Activated T-helper 17 cell treated with anti-CD3 and anti-CD28 coated beads, Interleukin-2, amount 50 U/mL, for 72 hours (primary cell): ENCODE results near the gene ZSCAN1. TPM values are rescaled to one million over a fixed set of nuclear protein-coding genes. Genes with fewer than 3 reads are reported as not detected.

ENCODE experiments used
- ATAC-seq: fragments of 150-1000 bp; cut with Tn5 transposase; replicated peaks from 2 replicates; pipeline ENCODE4 v1.10.0; 2021; ENCODE audit warnings: mild to moderate bottlenecking, moderate library complexity
- H3K27ac Mint-ChIP-seq: one replicate; pipeline ENCODE4 v1.8.0; 2022; ENCODE audit warnings: mixed read lengths
- H3K27me3 Mint-ChIP-seq: one replicate; pipeline ENCODE4 v1.8.0; 2022; ENCODE audit warnings: mixed read lengths
- H3K36me3 Mint-ChIP-seq: one replicate; pipeline ENCODE4 v1.8.0; 2022; ENCODE audit warnings: low read depth, mild to moderate bottlenecking, mixed read lengths
- H3K4me1 Mint-ChIP-seq: one replicate; pipeline ENCODE4 v1.8.0; 2022; ENCODE audit warnings: mixed read lengths
- H3K4me3 Mint-ChIP-seq: one replicate; pipeline ENCODE4 v1.8.0; 2022; ENCODE audit warnings: mild to moderate bottlenecking, mixed read lengths
- H3K9me3 Mint-ChIP-seq: one replicate; pipeline ENCODE4 v1.8.0; 2022; ENCODE audit warnings: mixed read lengths
- total RNA-seq, 2 donors: library from RNA; stranded (reverse); gene quantifications; one replicate each; pipeline ENCODE4 v1.2.3, GENCODE V29; 2022

The ZSCAN1 gene
- total RNA-seq, 2 donors from 2014 or later: not detected

DNA sequence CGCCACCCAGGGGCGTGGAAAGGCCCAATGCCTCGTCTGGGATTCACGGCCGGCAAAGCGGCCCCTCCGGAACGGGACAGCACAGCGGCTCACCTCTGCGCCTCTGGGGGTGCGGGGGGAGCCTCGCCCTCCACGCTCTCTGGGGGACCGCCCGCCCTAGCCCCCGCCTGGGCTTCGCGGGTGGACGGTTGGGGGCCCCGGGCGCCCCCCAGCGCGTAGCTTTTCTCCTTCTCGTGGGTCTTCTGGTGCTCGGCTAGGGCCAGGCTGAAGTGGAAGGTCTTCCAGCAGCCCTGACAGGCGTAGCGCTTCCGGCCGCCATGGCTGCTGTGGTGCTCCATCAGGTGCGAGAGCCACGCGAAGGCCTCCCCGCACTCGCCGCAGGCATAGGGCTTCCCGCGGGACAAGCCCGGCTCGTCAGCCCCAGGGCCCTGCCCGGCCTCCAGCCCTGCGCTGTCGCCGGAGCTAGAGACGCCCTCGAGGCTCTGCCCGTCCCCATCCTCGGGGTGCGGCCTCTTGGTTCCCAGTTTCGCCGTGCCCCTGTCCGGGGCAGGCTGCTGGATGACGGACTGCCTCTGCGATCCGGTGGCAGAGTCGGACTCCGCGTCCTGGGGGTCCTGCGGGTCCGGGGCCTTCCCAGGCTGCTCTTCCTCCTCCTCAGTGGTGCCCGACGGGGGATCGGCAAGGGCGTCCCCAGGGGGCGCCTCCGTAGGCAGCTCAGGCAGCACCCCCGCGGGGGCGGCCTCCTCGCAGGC lies 50.9 kb downstream of the ZSCAN1 start:
- ATAC-seq: no peak
- Mint-ChIP-seq H3K27ac (no peak overlapping the region), H3K36me3 (no peaks in the 10 kb centered on the region), H3K4me1 (no peaks in the 10 kb centered on the region), H3K27me3 (no peaks in the 10 kb centered on the region), H3K9me3 (peaks cover 16% of the 10 kb centered on the region), H3K4me3 (no peak overlapping the region)

DNA sequence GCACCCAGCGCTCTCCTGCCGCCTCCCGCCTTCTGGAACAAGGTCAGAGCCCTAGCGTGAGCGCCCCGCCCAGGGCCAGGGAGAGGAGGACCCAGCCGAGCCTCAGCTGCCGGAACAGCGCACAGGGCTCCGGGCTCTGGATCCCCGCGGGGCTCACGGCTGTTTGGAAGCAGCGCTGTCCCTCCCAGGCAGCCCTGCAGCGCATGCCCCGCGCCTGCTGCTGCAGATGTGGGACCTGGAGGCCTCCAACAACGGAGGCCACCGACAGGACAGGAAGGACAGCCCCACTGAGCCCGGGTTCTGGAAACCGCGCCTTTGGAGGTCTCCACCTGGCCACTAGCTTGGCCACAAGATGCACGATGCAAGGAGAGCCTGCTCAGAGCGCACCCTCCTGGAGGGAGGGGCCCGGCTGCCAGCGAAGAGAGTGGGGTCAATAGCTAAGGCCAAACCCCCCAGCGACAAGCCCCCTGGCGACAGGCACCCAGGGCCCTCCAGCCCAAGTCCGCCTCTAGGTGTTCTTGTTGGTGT lies 51.6 kb downstream of the ZSCAN1 start:
- H3K4me3 Mint-ChIP-seq: no peak overlapping the region
- no peak overlapping the region for H3K27ac Mint-ChIP-seq
- ATAC-seq: no peak
- peaks cover 11% of the 10 kb centered on the region for H3K9me3 Mint-ChIP-seq
- H3K4me1 Mint-ChIP-seq: no peaks in the 10 kb centered on the region
- no peaks in the 10 kb centered on the region for H3K36me3 Mint-ChIP-seq
- no peaks in the 10 kb centered on the region for H3K27me3 Mint-ChIP-seq

DNA sequence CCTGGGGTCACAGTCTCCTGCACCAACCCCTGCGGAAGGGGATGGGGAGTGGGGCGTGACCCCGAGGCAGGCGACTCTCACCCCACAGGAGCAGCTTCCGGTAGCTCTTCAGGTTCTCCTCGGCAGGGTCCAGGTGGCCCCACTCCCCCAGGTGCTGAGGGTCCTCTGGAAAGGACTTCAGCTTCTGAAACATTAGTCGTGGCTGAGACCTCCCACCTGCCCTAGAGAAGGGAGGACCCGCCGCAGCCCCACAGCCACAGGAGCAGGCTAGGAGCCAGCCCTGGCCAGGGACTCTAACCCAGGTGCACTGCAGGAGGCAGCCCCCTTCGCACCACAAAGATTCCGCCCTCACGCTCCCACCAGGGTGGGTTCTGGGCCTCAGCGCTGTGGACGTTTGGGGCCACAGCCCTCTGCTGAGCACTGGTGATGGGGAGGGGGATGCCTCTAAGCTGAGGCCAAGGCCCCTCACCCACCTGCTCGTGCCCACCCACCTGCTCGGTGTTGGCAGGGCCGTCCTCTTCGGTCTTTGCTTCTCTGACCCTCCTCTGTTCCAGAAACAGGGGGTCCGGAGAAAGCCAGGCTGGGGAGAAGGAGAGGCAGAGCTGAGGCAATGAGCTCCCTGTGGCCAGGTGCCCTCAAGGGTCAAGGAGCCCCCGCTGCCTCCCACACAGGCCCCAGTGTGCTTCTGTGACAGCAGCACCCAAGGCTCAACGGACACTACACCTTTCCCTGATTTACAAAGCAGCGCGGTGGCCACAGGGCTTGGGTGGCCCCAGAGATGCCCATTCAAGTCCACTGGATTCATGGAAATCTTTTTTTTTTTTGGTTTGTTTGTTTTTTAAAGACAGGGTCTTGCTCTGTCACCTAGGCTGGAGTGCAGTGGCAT lies 53.2 kb downstream of the ZSCAN1 start:
- Mint-ChIP-seq H3K9me3 (peaks cover 5% of the 10 kb centered on the region), H3K36me3 (no peaks in the 10 kb centered on the region), H3K27me3 (no peaks in the 10 kb centered on the region), H3K4me3 (no peak overlapping the region), H3K27ac (no peak overlapping the region), H3K4me1 (no peaks in the 10 kb centered on the region)
- no peak for ATAC-seq

DNA sequence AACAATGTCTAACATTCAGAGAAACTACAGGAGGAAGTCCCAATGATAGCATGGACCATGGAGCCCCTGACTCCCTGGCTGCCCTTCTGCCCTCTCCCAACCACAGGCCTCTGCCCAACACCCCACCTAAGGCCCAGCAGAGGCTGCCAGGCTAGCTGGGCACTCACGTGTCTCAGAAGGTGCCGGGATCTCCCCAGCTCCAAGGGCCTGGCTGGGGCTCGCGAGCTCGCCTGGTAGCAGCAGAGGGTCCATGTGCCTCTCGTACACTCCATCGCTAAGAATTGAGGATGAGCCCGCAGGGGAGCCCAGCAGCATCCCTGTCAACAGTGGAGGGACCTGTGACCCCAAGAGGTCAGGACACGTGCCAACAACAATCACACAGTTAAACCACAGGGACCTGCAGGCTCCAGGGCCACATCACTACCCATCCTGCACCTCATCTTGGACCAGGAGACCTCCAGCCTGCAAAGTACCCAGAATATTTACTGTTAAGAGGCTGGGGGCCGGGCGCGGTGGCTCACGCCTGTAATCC lies 54.8 kb downstream of the ZSCAN1 start:
- Mint-ChIP-seq H3K4me1 (no peaks in the 10 kb centered on the region), H3K4me3 (no peak overlapping the region), H3K27ac (no peak overlapping the region), H3K9me3 (peaks cover 5% of the 10 kb centered on the region), H3K27me3 (no peaks in the 10 kb centered on the region), H3K36me3 (no peaks in the 10 kb centered on the region)
- ATAC-seq: no peak

DNA sequence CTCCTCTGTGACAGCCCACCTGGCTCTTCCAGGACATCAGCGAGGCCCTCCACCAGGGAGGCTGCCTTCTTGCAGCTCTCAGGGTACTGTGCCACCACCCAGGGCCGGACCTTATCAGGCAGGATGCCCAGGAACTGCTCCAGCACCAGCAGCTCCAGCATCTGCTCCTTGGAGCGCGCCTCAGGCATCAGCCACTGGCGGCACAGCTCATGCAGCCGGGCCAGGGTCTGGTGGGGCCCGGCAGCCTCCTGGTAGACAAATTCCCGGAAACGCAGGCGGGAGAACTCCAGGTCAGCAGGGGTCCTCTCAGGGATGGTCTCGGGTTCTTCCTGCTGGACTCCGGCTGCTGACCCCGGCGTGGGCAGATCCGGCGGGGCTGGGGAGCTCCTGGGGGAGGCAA lies 56.0 kb downstream of the ZSCAN1 start:
- no peaks in the 10 kb centered on the region for H3K27me3 Mint-ChIP-seq
- no peaks in the 10 kb centered on the region for H3K36me3 Mint-ChIP-seq
- H3K4me3 Mint-ChIP-seq: no peak overlapping the region
- ATAC-seq: no peak
- H3K4me1 Mint-ChIP-seq: no peaks in the 10 kb centered on the region
- H3K9me3 Mint-ChIP-seq: no peaks in the 10 kb centered on the region
- H3K27ac Mint-ChIP-seq: no peak overlapping the region

DNA sequence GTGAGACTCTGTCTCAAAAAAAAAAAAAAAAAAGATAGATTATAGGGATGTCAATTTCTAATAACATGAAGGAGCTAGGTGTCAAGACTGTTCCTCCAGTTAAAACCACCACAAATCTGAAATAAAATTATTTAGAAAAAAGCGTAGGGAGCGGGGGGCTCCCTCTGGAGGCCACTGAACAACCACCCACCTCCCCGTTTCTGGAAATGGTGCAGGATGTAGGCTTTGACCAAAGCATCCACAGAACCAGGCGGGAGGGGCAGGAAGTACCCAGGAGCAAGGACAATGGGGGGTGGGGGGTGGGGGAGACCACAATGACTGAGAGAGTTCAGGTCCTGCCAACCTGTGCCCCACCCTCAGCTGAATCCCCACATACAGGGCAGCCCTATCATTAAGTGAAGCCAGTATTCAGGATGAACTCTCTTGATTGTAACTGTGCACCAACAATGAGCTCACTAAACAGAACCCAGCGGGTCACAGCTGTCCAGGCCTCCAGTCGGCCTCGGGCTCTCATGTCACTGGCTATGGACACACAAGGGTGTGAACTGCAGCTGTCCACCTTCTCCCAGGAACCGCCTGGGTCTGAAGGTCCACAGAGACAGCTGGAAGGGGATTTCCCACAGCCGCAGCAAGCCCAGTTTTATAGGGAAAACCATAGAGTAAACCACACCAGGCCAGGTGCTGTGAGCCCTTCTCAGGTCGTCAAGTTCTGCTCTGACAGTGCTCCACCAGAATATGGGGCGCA lies 57.6 kb downstream of the ZSCAN1 start:
- Mint-ChIP-seq H3K36me3 (no peaks in the 10 kb centered on the region), H3K4me1 (no peaks in the 10 kb centered on the region), H3K9me3 (no peaks in the 10 kb centered on the region), H3K27me3 (no peaks in the 10 kb centered on the region), H3K27ac (no peak overlapping the region), H3K4me3 (no peak overlapping the region)
- ATAC-seq: no peak

DNA sequence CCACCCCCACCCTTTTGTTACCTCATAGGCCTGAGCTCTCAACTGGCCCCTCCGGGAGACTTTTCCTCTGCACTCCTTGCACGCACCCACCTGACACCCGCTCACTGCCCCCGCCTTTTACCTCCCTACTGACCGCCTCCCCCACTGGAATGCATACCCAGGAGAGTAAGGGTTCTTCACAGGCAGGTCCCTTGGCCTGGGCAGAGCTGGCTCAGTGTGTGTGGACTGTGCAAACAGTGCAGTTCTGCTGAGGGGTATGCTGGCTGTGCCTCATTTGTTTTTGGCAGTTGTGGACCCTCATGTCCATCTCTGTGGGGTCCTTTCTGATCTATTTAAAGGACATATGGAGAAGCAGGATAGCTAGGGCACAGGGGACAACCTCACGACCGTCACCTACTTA lies 59.2 kb downstream of the ZSCAN1 start:
- Mint-ChIP-seq H3K4me1 (peaks cover under 1% of the 10 kb centered on the region), H3K9me3 (peaks cover under 1% of the 10 kb centered on the region), H3K4me3 (no peak overlapping the region), H3K36me3 (peaks cover 9% of the 10 kb centered on the region), H3K27ac (no peak overlapping the region), H3K27me3 (no peaks in the 10 kb centered on the region)
- ATAC-seq: no peak

DNA sequence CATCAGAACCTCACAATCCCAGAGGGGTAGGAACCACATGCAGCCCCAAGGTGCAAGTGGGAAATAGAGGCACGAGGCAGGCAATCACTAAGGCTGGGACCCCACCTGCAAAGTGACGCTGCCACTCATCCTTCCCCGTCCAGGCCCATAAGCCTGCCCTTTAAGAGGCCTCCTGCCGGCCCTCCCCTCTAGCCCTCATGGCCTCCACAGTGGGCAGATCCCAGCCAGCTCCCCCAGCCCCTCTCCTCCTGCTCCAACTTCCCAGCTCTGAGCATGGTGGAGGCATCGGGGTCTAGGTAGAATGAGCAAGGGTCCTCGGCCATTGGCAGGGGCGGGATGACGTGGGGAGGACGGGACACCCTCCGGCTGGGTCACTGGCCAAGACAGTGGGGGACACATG lies 61.5 kb downstream of the ZSCAN1 start:
- no peak for ATAC-seq
- Mint-ChIP-seq H3K4me1 (peaks cover 8% of the 10 kb centered on the region), H3K9me3 (peaks cover 7% of the 10 kb centered on the region), H3K27me3 (no peaks in the 10 kb centered on the region), H3K4me3 (no peak overlapping the region), H3K27ac (no peak overlapping the region), H3K36me3 (peaks cover 15% of the 10 kb centered on the region)

DNA sequence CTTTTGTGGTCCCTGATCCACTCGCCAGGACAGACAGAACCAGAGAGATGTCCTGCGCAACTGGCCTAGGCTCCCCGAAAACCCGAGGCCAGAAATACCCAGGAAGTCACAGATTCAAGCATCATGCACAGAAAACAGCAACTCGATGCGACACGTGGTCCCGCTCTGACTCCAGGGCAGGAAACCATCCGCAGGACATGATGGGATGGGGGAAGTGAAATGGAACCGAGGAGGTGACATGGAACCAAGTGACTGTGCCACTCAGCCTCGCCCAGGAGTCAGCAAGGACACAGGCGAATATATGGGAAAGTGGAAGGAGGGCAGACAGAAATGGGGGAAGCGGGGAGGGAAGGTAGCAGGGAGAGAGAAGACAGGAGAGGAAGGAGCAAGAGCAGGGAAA lies 63.1 kb downstream of the ZSCAN1 start:
- Mint-ChIP-seq H3K27ac (peak overlapping the region; percentile 100), H3K27me3 (no peaks in the 10 kb centered on the region), H3K9me3 (peaks cover 7% of the 10 kb centered on the region), H3K4me1 (peaks cover 8% of the 10 kb centered on the region), H3K36me3 (peaks cover 15% of the 10 kb centered on the region), H3K4me3 (peak overlapping the region; percentile 98)
- ATAC-seq: no peak

DNA sequence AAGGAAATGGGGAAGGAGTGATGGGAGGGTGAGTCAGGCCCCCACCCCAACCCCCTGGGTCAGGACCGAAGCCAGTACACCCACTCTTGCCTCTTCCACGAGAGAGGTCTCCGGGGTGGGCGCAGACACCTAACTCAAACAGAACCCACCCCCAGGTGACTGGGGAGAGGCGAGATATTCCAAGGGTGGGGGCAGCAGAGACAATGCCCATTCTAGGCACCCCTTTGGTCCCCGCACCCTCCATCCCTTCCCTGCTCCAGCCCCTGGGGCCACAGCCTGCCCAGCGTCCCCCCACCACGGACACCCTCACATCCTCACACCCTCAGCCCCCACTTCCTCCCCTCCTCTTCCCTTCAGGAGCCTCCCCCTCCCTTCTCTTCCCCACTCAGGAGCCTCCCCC lies 63.5 kb downstream of the ZSCAN1 start:
- peak overlapping the region; percentile 100 for H3K27ac Mint-ChIP-seq
- no peaks in the 10 kb centered on the region for H3K27me3 Mint-ChIP-seq
- H3K4me1 Mint-ChIP-seq: peaks cover 8% of the 10 kb centered on the region
- no peak for ATAC-seq
- peaks cover 15% of the 10 kb centered on the region for H3K36me3 Mint-ChIP-seq
- H3K4me3 Mint-ChIP-seq: peak overlapping the region; percentile 98
- peaks cover 7% of the 10 kb centered on the region for H3K9me3 Mint-ChIP-seq

DNA sequence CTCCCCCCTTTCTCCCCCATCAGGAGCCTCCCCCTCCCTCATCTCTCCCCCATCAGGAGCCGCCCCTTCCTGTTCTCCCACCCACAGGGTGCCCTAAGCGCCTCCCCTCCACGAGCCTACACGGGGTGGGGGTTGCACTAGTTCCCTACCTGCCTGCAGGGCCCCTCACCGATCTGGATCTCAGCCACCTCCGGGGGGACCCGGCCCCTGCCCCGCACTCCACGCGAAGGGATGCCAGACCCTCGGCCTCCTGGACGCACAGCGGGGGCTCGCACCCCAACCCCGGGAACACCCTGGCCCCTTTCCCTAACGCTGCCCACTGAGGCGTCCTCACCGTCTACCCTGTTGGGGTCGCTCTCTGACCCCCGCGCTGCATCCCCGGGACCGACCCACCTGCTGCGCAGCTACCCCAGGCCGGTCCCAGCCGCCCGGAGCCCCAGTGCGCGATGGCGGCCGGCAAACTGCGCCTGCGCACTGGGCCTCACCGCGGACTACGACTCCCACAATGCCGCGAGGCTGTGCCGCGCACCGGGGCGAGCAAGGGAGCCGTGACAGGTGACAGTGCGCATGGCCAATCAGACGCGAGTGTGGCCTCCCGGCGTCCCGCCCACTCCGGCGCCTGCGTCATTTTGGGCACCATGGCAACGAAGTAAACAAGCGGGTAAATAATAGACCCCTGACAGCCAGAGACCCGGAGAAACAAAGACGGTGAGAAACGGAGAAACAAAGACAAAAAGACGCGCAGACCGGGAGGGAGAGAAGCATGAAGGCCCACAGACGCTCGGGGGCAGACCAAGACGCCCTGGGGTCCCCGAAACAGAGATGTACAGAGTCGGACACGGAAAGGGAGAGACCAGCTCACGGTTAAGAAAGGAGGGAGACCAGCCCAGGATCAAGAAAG lies 64.2 kb downstream of the ZSCAN1 start, which contains the start of gene ZSCAN18:
TSS of gene ZSCAN18 (minus strand) at position 451 of the 901 bp plus-strand sequence. CDS start 7,964 bp downstream, outside the sequence.
- peaks cover 8% of the 10 kb centered on the region for H3K4me1 Mint-ChIP-seq
- peaks cover 7% of the 10 kb centered on the region for H3K9me3 Mint-ChIP-seq
- peak within 1 kb of the TSS; percentile 98 for H3K4me3 Mint-ChIP-seq
- peak within 1 kb of the TSS; percentile 100 for H3K27ac Mint-ChIP-seq
- H3K27me3 Mint-ChIP-seq: no peaks in the 10 kb centered on the region
- ATAC-seq: peak; percentile 99
- peaks cover 15% of the 10 kb centered on the region for H3K36me3 Mint-ChIP-seq

DNA sequence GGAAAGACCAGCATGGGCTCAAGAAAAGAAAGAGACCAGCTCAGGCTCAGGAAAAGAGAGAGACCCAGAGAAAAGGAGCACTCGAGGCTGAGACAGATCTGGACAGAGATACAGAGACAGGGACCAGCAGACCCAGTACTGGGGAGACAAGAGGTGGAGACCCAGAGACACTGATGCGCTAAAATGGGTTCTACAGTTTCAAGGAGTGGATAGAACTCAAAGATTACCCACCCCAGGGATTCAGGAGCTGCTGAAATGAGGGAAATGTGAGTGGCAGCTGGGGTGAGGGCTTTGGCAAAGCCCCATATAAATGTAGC lies 64.8 kb downstream of the ZSCAN1 start:
- Mint-ChIP-seq H3K27me3 (no peaks in the 10 kb centered on the region), H3K36me3 (peaks cover 15% of the 10 kb centered on the region), H3K4me3 (peak overlapping the region; percentile 98), H3K9me3 (peaks cover 12% of the 10 kb centered on the region), H3K27ac (peak overlapping the region; percentile 100), H3K4me1 (peaks cover 8% of the 10 kb centered on the region)
- peak; percentile 13 for ATAC-seq
